Measurements from ENCODE around the gene MRPL24. TPM values are rescaled to one million over a fixed set of nuclear protein-coding genes. Genes with fewer than 3 reads are reported as not detected.
A peak's percentile ranks its signal among the peaks of the same experiment; 100 is the strongest.

MRPL24 gene
- 10 to 100 TPM; 45.8 to 50.5 TPM for total RNA-seq

- DNase-seq (ENCODE audit: low spot score), result peak; percentile 99
- Histone ChIP-seq H3K9me3 (no peaks in the 10 kb centered on the region), H3K27ac (peak within 1 kb of the TSS; percentile 78 to 83), H3K4me3 (peak within 1 kb of the TSS; percentile 70 to 81), H3K4me1 (peaks cover 0 to 37% of the 10 kb centered on the region in 2 donors), H3K36me3 (peaks cover 44% of the 10 kb centered on the region), H3K27me3 (no peaks in the 10 kb centered on the region)
- no peak for TF ChIP-seq CTCF (IDR thresholded peaks at IDR 0.05)
Observed at GRCh38 chr1:156740741-156741480, at the start of gene MRPL24. Gene MRPL24 (minus strand): TSS chr1:156741088. CDS start chr1:156738704, 2,384 bp downstream.

GRCh38 chr1:156789621-156790318 lies 48.9 kb upstream of the MRPL24 start:
- H3K27me3 ChIP-seq, result no peaks in the 10 kb centered on the region
- DNase-seq (ENCODE audit: low spot score), result no peak
- no peak overlapping the region for H3K4me3 ChIP-seq
- H3K9me3 ChIP-seq, result no peaks in the 10 kb centered on the region
- no peak overlapping the region for H3K27ac ChIP-seq
- TF ChIP-seq CTCF (IDR thresholded peaks at IDR 0.05), result no peak
- H3K4me1 ChIP-seq, result no peaks in the 10 kb centered on the region
- peaks cover 71% of the 10 kb centered on the region for H3K36me3 ChIP-seq

- H3K4me1 ChIP-seq, result no peaks in the 10 kb centered on the region
- no peaks in the 10 kb centered on the region for H3K9me3 ChIP-seq
- no peaks in the 10 kb centered on the region for H3K27me3 ChIP-seq
- H3K4me3 ChIP-seq, result no peak overlapping the region
- H3K36me3 ChIP-seq, result peaks cover 65% of the 10 kb centered on the region
- TF ChIP-seq CTCF (IDR thresholded peaks at IDR 0.05), result no peak
- H3K27ac ChIP-seq, result no peak overlapping the region
- DNase-seq (ENCODE audit: low spot score), result no peak
Observed at GRCh38 chr1:156788136-156788535, 47.2 kb upstream of the MRPL24 start.

GRCh38 chr1:156786640-156787039 lies 45.8 kb upstream of the MRPL24 start:
- no peak for DNase-seq (ENCODE audit: low spot score)
- Histone ChIP-seq H3K27ac (no peak overlapping the region), H3K9me3 (no peaks in the 10 kb centered on the region), H3K27me3 (no peaks in the 10 kb centered on the region), H3K4me1 (no peaks in the 10 kb centered on the region), H3K4me3 (no peak overlapping the region), H3K36me3 (peaks cover 50% of the 10 kb centered on the region)
- TF ChIP-seq CTCF (IDR thresholded peaks at IDR 0.05), result no peak

- Histone ChIP-seq H3K36me3 (peaks cover 40% of the 10 kb centered on the region), H3K4me1 (no peaks in the 10 kb centered on the region), H3K4me3 (no peak overlapping the region), H3K9me3 (no peaks in the 10 kb centered on the region), H3K27me3 (no peaks in the 10 kb centered on the region), H3K27ac (no peak overlapping the region)
- TF ChIP-seq CTCF (IDR thresholded peaks at IDR 0.05), result no peak
- no peak for DNase-seq (ENCODE audit: low spot score)
Observed at GRCh38 chr1:156785458-156785857, 44.6 kb upstream of the MRPL24 start.

Data from right atrium auricular region (tissue), 2 donors.